GM19238 (cell line): ENCODE results near the gene ALG1L2.
"Not testable (repeated sequence)": the region's sequence is repeated elsewhere in the genome, so short reads cannot be mapped to it uniquely, and the experiment has no call there.

ENCODE experiments used
- DNase-seq: peaks from one replicate; pipeline ENCODE4 v3.0.0; 2011; ENCODE audit warnings: low spot score; ENCODE audit not compliant: insufficient read length

ALG1L2 gene

GRCh38 chr3:130093741-130094391 is 12.2 kb downstream of the ALG1L2 start:
- peak; percentile 16 for DNase-seq

GRCh38 chr3:130094491-130094941 is 12.9 kb downstream of the ALG1L2 start:
- not testable (repeated sequence) for DNase-seq

GRCh38 chr3:130095858-130096257 is 14.2 kb downstream of the ALG1L2 start:
- not testable (repeated sequence) for DNase-seq

GRCh38 chr3:130097096-130097495 is 15.5 kb downstream of the ALG1L2 start:
- not testable (repeated sequence) for DNase-seq

GRCh38 chr3:130097690-130098638 is 16.3 kb downstream of the ALG1L2 start:
- not testable (repeated sequence) for DNase-seq

- DNase-seq = not testable (repeated sequence)
Measured at GRCh38 chr3:130098639-130099385, 17.2 kb downstream of the ALG1L2 start.

- not testable (repeated sequence) for DNase-seq
Measured at GRCh38 chr3:130102545-130102944, 20.9 kb downstream of the ALG1L2 start.

GRCh38 chr3:130104191-130104590 is 22.6 kb downstream of the ALG1L2 start:
- not testable (repeated sequence) for DNase-seq

- not testable (repeated sequence) for DNase-seq
Measured at GRCh38 chr3:130107333-130107995, 25.8 kb downstream of the ALG1L2 start.

- DNase-seq = not testable (repeated sequence)
Measured at GRCh38 chr3:130108836-130109585, 27.4 kb downstream of the ALG1L2 start.

- DNase-seq = not testable (repeated sequence)
Measured at GRCh38 chr3:130110386-130111169, 28.9 kb downstream of the ALG1L2 start.

GRCh38 chr3:130111185-130111864 is 29.7 kb downstream of the ALG1L2 start:
- DNase-seq = peak; percentile 75

GRCh38 chr3:130111865-130112747 is 30.5 kb downstream of the ALG1L2 start:
- DNase-seq = not testable (repeated sequence)

- DNase-seq = not testable (repeated sequence)
Measured at GRCh38 chr3:130112748-130113073, 31.1 kb downstream of the ALG1L2 start.

- DNase-seq = not testable (repeated sequence)
Measured at GRCh38 chr3:130115400-130115799, 33.8 kb downstream of the ALG1L2 start.

GRCh38 chr3:130117933-130118332 is 36.3 kb downstream of the ALG1L2 start:
- DNase-seq = no peak

- DNase-seq = not testable (repeated sequence)
Measured at GRCh38 chr3:130119824-130120223, 38.2 kb downstream of the ALG1L2 start.

GRCh38 chr3:130120291-130120690 is 38.7 kb downstream of the ALG1L2 start:
- DNase-seq = not testable (repeated sequence)
